HG03159 (cell line): ENCODE results near the gene CRK.
"Not testable (repeated sequence)": the region's sequence is repeated elsewhere in the genome, so short reads cannot be mapped to it uniquely, and the experiment has no call there.

Experiments used
- ATAC-seq: cut with Tn5 transposase; IDR thresholded peaks from one replicate; pipeline ENCODE4 v1.9.1; 2021; ENCODE audit warnings: mild to moderate bottlenecking, moderate library complexity; ENCODE audit not compliant: unreplicated experiment

CRK gene

DNA sequence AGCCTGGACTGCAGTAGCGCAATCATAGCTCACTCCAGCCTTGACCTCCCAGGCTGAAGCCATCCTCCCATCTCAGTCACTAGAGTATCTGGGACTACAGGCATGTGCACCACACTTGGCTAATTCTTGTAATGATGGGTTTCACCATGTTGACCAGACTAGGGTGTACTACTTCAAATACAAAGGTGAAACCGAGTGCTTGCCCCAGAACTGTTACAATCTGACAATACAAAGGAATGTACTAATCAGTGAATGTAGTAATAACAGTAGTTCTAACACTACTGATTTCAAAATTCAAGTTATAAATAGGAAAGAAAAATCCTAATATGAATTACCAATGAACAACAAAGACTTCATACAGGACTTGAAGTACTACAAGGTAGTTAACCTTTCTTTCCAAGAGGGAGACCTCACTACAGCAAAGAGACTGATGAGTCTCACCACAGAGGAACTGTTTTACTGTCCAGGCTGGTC lies 24.4 kb downstream of the CRK start:
- ATAC-seq, result no peak

DNA sequence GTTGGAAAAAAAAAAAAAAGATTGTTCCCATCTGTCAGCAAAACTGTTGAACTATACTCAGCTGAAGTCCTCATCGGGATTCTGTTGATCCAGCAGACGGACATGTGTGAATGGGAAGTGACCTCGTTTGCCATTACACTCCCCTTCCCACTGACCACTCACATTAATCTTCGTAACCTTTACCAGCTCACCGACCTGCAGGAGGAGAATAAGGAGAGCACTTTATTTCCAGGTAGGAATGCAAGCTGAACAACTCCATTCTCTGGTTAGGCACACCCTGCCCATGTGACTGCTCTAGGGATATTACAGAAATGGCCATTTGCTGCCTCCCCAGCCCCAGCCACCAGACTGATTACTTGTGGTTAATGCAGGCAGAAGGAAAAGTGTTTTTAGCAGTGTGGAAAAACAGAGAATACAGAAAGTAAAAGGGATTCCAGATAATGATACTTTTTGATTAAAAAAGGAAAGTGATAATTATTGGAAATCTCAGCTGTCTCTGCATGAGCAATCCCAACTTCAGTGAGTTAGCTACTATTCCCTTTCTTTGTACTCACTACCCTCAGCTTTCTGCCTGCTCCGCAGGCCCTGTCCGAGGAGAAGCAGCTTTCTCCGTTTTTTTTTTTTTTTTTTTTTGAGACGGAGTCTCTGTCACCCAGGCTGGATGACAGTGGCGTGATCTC lies 32.4 kb downstream of the CRK start:
- no peak for ATAC-seq

GRCh38 chr17:1422885-1423284 lies 33.1 kb downstream of the CRK start:
- no peak for ATAC-seq

- no peak for ATAC-seq
Measured at GRCh38 chr17:1421470-1421869, 34.6 kb downstream of the CRK start.

- no peak for ATAC-seq
Measured at GRCh38 chr17:1420981-1421380, 35.1 kb downstream of the CRK start.

- ATAC-seq, result no peak
Measured at GRCh38 chr17:1420163-1420562, 35.9 kb downstream of the CRK start.

DNA sequence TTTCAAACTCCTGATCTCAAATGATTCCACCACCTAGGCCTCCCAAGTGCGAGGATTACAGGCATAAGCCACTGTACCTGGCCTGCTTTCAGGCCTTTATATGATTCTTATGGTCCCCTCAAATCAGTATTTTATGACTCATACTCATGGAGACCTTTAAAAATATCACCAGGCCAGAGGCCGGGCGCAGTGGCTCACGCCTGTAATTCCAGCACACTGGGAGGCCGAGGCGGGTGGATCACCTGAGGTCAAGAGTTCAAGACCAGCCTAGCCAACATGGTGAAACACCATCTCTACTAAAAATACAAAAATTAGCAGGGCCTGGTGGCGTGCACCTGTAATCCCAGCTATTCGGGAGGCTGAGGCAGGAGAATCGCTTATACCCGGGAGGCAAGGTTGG lies 37.6 kb downstream of the CRK start:
- ATAC-seq, result not testable (repeated sequence)

- no peak for ATAC-seq
Measured at GRCh38 chr17:1416414-1416813, 39.6 kb downstream of the CRK start.

GRCh38 chr17:1414634-1415033 lies 41.4 kb downstream of the CRK start:
- no peak for ATAC-seq

- no peak for ATAC-seq
Measured at GRCh38 chr17:1414001-1414574, 41.9 kb downstream of the CRK start.

- no peak for ATAC-seq
Measured at GRCh38 chr17:1413281-1413791, 42.7 kb downstream of the CRK start.

- no peak for ATAC-seq
Measured at GRCh38 chr17:1412185-1413110, 43.6 kb downstream of the CRK start.

GRCh38 chr17:1402262-1402586 lies 53.8 kb downstream of the CRK start:
- no peak for ATAC-seq

GRCh38 chr17:1399679-1400512 lies 56.1 kb downstream of the CRK start, which contains the start of gene YWHAE:
Gene YWHAE (minus strand): TSS chr17:1400222. CDS start chr17:1400110, 112 bp downstream.
- peak; percentile 85 for ATAC-seq

DNA sequence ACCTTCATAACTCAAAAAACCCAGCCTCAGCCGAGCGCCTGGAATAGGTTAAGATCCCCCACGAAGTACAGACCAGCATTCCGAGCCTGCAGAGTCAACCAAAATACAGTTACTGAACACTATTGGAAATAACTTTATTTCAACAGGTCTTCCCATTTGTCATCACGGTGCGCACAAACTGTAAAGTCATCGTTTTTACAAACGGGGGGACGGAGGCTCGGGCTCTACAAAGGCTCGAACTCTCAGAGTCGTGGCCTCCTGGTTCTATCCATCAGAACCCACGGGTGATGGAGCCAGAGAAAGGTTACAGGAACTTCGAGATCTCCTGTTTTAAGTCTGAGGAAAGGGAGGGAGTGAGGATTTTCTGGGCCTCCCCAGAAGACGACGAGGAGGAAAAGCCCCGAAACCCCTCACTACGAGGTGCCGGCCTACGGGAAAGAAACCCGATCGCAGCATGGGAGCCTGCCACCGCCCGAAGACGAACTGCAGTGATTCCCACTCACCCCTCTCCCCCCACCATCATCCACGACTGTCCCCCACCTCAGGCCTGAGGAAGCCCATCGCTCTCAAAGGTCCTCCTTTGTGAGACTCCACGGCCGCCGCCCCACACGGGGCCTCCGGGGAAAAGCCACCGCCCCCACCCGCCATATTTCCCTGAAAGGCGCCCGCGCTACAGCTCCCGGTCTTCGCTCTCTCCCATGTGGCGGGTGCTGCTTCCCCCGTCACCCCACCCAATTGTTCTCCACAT lies 56.9 kb downstream of the CRK start:
- peak; percentile 9 for ATAC-seq

DNA sequence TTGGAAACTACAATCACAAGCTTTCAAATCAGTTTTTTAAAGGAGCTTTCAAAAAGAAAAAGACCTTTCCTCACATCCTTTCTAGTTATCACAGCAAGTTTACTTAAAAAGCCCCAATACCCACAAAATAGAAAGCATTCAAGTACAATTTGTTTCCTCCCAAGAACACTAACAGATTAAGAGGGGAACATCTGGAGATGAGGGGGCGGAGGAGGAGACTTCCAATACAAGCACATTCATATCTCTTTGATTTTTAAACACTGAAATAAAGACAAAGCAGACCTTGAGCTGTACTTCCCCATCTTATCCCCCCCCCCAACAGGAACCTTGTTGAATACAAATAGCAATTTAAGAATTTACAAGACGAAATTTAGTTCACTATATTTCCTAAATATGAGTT lies 58.0 kb downstream of the CRK start:
- no peak for ATAC-seq

- not testable (repeated sequence) for ATAC-seq
Measured at GRCh38 chr17:1395876-1396665, 60.0 kb downstream of the CRK start.

DNA sequence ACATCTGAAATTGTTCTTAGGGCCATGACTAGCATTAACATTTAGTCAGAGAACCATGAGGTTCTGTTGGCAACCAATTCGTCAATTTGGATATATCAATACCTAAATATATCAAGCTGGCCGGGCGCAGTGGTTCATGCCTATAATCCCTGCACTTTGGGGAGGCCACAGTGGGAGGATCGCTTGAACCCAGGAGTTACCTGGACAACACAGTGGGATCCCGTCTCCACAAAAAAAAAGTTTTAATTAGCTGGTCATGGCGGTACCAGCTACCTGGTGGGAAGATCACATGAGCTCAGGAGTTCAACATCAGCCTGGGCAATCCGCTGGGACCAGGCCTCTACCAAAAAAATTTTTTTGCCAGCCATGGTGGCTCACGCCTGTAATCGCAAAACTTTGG lies 64.5 kb downstream of the CRK start:
- ATAC-seq, result no peak
